HL-60/S4 treated with phorbol 12-myristate 13-acetate at 8.2 ng/mL for 4 days and 3 days (cell line): Measurements from ENCODE around the gene RPTOR.

Experiments
- in situ Hi-C: fragments of 300-500 bp; cut with MboI; formaldehyde crosslinking; loops from 2 replicates; pipeline ENCODE4 v1.15.0; 2022; ENCODE audit warnings: low sequenced_read_pairs

Gene RPTOR

GRCh38 chr17:81013642-81014041, 469.0 kb downstream of the RPTOR start:
- in situ Hi-C loops: no loop called here

GRCh38 chr17:81015136-81015535, 470.5 kb downstream of the RPTOR start:
- in situ Hi-C loops: no loop called here
